ENCODE measurements around the gene TRIM46.
"Not testable (repeated sequence)": the region's sequence is repeated elsewhere in the genome, so short reads cannot be mapped to it uniquely, and the experiment has no call there.

TRIM46 gene

DNA sequence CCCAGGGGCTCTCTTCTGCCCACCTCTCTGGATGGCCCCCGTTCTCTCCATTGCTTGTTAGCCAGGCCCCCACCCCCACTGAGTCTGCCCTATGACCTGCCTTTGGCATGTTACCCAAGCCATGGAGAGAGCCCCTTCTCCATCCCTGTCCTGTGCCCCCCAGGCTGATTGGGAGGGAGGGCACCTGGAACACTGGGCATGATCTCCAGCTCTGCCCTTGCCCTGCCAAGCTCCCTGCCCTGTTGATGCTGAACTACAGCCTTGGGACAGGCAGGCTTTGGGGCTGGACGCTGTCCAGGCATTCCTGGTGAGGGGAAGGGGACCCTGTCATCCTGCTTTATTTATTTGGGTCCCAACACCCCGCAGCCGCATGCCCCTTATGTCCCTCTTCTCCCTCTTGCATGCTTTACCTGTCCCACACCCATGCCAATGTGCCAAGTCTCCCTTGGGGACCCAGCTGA lies 10.7 kb downstream of the TRIM46 start:
- Histone ChIP-seq H3K36me3 (ENCODE audit: insufficient read depth, low read length) (peaks cover 28% of the 10 kb centered on the region), H3K9me3 (ENCODE audit: insufficient read depth, low read depth, low read length) (no peaks in the 10 kb centered on the region), H3K4me1 (ENCODE audit: insufficient read depth, low read length) (peaks cover 6% of the 10 kb centered on the region), H3K4me3 (ENCODE audit: low read length) (no peak overlapping the region), H3K27ac (ENCODE audit: low read depth, low read length) (no peak overlapping the region), H3K27me3 (ENCODE audit: insufficient read depth, low read length) (no peaks in the 10 kb centered on the region), H3K9ac (ENCODE audit: low read depth, low read length) (no peak overlapping the region)
- 94% methylated on average over 4 of the region's 4 CpGs for WGBS

DNA sequence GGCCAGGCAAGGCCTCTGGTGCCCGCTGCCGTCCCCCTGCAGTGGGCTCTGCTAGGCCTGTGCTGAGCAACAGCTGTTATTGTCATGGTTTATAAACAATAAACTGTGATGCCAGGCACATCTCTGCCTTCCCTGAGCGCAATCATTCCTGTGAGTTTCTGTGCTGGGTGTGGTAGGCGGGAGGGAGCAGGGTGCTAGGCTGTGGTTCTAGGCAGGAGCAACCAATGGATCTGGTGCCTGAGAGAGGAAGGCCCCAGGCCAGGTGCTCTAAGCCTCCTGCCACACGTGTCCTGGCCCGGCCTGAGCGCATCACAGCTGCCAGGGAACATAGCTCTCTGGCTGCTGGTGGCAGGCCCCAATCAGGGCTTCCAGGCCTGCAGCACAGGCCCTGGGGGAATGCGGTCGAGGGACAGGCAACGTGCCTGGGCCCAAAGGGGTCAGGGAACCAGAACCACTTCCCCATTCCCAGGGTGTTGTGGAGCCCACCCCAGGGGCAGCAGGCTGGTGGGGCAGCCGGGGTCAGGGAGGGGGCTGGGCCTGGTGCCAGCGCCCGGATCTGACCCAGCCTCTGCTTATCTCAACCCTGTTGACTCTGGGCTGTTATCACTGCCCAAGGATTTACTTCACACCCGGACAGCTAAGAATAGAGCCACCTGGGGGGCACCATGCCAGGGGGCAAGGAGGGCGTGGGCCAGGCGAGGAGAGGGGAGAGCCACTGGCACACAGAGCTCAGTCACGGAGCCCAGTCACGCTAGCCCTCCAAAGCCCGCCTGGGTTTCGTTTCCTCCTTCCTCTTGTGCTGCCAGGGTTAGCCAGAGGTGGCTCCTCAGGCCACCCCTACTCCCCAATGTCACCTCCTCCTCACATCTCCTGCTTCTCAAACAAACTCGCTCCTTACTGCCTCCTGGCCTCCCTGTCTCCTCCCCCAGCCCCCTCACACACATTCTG lies 11.5 kb downstream of the TRIM46 start:
- peaks cover 6% of the 10 kb centered on the region for H3K4me1 ChIP-seq (ENCODE audit: insufficient read depth, low read length)
- no peaks in the 10 kb centered on the region for H3K27me3 ChIP-seq (ENCODE audit: insufficient read depth, low read length)
- no peaks in the 10 kb centered on the region for H3K9me3 ChIP-seq (ENCODE audit: insufficient read depth, low read depth, low read length)
- no peak overlapping the region for H3K9ac ChIP-seq (ENCODE audit: low read depth, low read length)
- H3K27ac ChIP-seq (ENCODE audit: low read depth, low read length) = no peak overlapping the region
- H3K36me3 ChIP-seq (ENCODE audit: insufficient read depth, low read length) = peaks cover 21% of the 10 kb centered on the region
- WGBS = 89% methylated on average over 21 of the region's 21 CpGs
- H3K4me3 ChIP-seq (ENCODE audit: low read length) = no peak overlapping the region

GRCh38 chr1:155185783-155186066 lies 12.1 kb downstream of the TRIM46 start:
- Histone ChIP-seq H3K27me3 (ENCODE audit: insufficient read depth, low read length) (no peaks in the 10 kb centered on the region), H3K4me1 (ENCODE audit: insufficient read depth, low read length) (peaks cover 6% of the 10 kb centered on the region), H3K9me3 (ENCODE audit: insufficient read depth, low read depth, low read length) (no peaks in the 10 kb centered on the region), H3K9ac (ENCODE audit: low read depth, low read length) (no peak overlapping the region), H3K27ac (ENCODE audit: low read depth, low read length) (no peak overlapping the region), H3K4me3 (ENCODE audit: low read length) (no peak overlapping the region), H3K36me3 (ENCODE audit: insufficient read depth, low read length) (peaks cover 21% of the 10 kb centered on the region; the same call in 1 of the 2 replicates)
- 88% methylated on average over 6 of the region's 6 CpGs for WGBS

- Histone ChIP-seq H3K36me3 (ENCODE audit: insufficient read depth, low read length) (peaks cover 17% of the 10 kb centered on the region; the same call in 1 of the 2 replicates), H3K4me3 (ENCODE audit: low read length) (no peak overlapping the region), H3K27me3 (ENCODE audit: insufficient read depth, low read length) (no peaks in the 10 kb centered on the region), H3K9me3 (ENCODE audit: insufficient read depth, low read depth, low read length) (no peaks in the 10 kb centered on the region), H3K9ac (ENCODE audit: low read depth, low read length) (no peak overlapping the region), H3K4me1 (ENCODE audit: insufficient read depth, low read length) (peaks cover 6% of the 10 kb centered on the region), H3K27ac (ENCODE audit: low read depth, low read length) (no peak overlapping the region)
- WGBS = 90% methylated on average over 5 of the region's 8 CpGs
Measured at GRCh38 chr1:155186067-155186793, 12.6 kb downstream of the TRIM46 start.

DNA sequence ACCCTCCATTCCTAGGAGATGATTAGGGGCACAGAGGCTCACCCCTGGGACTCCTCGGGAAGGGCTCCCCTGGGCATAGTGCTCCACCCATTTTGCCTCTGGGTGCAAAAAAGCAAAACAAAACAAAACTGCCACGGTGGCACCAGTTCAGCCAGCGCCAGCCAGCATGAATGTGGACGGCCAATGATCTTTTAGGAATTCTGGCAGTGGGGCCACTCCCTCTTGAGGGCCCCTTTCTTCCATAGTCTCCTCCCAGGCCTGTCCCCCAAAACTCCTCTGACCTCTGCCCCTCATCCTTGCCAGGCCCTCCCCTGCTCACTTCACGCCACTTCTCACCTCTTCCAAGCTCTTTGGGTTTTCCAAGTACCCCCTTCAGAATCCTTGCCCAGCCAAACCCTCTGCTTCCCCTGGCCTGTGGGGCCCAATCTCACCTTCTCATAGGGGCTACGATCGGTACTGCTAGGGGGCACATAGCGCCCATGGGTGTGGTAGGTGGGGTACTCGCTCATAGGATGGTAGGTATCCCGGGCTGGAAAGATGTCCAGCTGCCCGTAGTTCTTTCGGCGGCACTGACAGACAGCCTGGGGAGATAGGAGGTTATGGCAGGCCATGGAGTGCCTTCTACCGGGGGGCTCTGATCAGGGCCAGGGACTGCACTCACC lies 13.3 kb downstream of the TRIM46 start:
- H3K4me3 ChIP-seq (ENCODE audit: low read length) = no peak overlapping the region
- no peaks in the 10 kb centered on the region for H3K9me3 ChIP-seq (ENCODE audit: insufficient read depth, low read depth, low read length)
- H3K36me3 ChIP-seq (ENCODE audit: insufficient read depth, low read length) = peaks cover 10% of the 10 kb centered on the region; the same call in 1 of the 2 replicates
- H3K27ac ChIP-seq (ENCODE audit: low read depth, low read length) = no peak overlapping the region
- no peak overlapping the region for H3K9ac ChIP-seq (ENCODE audit: low read depth, low read length)
- no peaks in the 10 kb centered on the region for H3K27me3 ChIP-seq (ENCODE audit: insufficient read depth, low read length)
- peaks cover 6% of the 10 kb centered on the region for H3K4me1 ChIP-seq (ENCODE audit: insufficient read depth, low read length)
- 89% methylated on average over 14 of the region's 14 CpGs for WGBS

GRCh38 chr1:155187456-155187891 lies 13.8 kb downstream of the TRIM46 start:
- WGBS = 89% methylated on average over 16 of the region's 16 CpGs
- Histone ChIP-seq H3K4me1 (ENCODE audit: insufficient read depth, low read length) (peaks cover 10% of the 10 kb centered on the region), H3K9ac (ENCODE audit: low read depth, low read length) (no peak overlapping the region), H3K27ac (ENCODE audit: low read depth, low read length) (no peak overlapping the region), H3K27me3 (ENCODE audit: insufficient read depth, low read length) (no peaks in the 10 kb centered on the region), H3K9me3 (ENCODE audit: insufficient read depth, low read depth, low read length) (no peaks in the 10 kb centered on the region), H3K4me3 (ENCODE audit: low read length) (no peak overlapping the region), H3K36me3 (ENCODE audit: insufficient read depth, low read length) (peaks cover 6% of the 10 kb centered on the region; the same call in 1 of the 2 replicates)

GRCh38 chr1:155188268-155188667 lies 14.6 kb downstream of the TRIM46 start:
- H3K9me3 ChIP-seq (ENCODE audit: insufficient read depth, low read depth, low read length) = no peaks in the 10 kb centered on the region
- no peak overlapping the region for H3K4me3 ChIP-seq (ENCODE audit: low read length)
- H3K27ac ChIP-seq (ENCODE audit: low read depth, low read length) = no peak overlapping the region
- peaks cover 13% of the 10 kb centered on the region for H3K4me1 ChIP-seq (ENCODE audit: insufficient read depth, low read length)
- WGBS = 91% methylated on average over 14 of the region's 14 CpGs
- H3K27me3 ChIP-seq (ENCODE audit: insufficient read depth, low read length) = no peaks in the 10 kb centered on the region
- H3K36me3 ChIP-seq (ENCODE audit: insufficient read depth, low read length) = peaks cover 6% of the 10 kb centered on the region; the same call in 1 of the 2 replicates
- H3K9ac ChIP-seq (ENCODE audit: low read depth, low read length) = no peak overlapping the region

DNA sequence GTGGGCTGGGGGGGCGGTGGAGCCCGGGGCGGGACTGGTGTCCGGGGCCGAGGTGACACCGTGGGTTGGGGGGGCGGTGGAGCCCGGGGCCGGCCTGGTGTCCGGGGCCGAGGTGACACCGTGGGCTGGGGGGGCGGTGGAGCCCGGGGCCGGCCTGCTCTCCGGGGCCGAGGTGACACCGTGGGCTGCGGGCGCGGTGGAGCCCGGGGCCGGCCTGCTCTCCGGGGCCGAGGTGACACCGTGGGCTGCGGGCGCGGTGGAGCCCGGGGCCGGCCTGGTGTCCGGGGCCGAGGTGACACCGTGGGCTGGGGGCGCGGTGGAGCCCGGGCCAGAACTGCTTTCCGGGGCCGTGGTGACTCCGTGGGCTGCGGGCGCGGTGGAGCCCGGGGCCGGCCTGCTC lies 16.3 kb downstream of the TRIM46 start:
- WGBS = 98% methylated on average over 22 of the region's 45 CpGs
- not testable (repeated sequence) for H3K36me3 ChIP-seq (ENCODE audit: insufficient read depth, low read length); H3K4me3 ChIP-seq (ENCODE audit: low read length); H3K27ac ChIP-seq (ENCODE audit: low read depth, low read length); H3K9me3 ChIP-seq (ENCODE audit: insufficient read depth, low read depth, low read length); H3K9ac ChIP-seq (ENCODE audit: low read depth, low read length); H3K27me3 ChIP-seq (ENCODE audit: insufficient read depth, low read length)
- peaks cover 13% of the 10 kb centered on the region for H3K4me1 ChIP-seq (ENCODE audit: insufficient read depth, low read length)

DNA sequence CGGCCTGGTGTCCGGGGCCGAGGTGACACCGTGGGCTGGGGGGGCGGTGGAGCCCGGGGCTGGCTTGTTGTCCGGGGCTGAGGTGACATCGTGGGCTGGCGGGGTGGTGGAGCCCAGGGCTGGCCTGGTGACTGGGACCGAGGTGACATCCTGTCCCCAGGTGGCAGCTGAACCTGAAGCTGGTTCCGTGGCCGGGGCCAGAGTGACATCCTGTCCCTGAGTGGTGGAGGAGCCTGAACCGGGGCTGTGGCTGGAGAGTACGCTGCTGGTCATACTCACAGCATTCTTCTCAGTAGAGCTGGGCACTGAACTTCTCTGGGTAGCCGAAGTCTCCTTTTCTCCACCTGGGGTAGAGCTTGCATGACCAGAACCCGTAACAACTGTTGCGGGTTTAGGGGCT lies 18.3 kb downstream of the TRIM46 start:
- H3K4me3 ChIP-seq (ENCODE audit: low read length) = no peak overlapping the region
- no peaks in the 10 kb centered on the region for H3K27me3 ChIP-seq (ENCODE audit: insufficient read depth, low read length)
- peaks cover 6% of the 10 kb centered on the region for H3K36me3 ChIP-seq (ENCODE audit: insufficient read depth, low read length)
- no peak overlapping the region for H3K27ac ChIP-seq (ENCODE audit: low read depth, low read length)
- 90% methylated on average over 17 of the region's 17 CpGs for WGBS
- H3K9me3 ChIP-seq (ENCODE audit: insufficient read depth, low read depth, low read length) = no peaks in the 10 kb centered on the region
- H3K4me1 ChIP-seq (ENCODE audit: insufficient read depth, low read length) = peaks cover 13% of the 10 kb centered on the region
- H3K9ac ChIP-seq (ENCODE audit: low read depth, low read length) = no peak overlapping the region

GRCh38 chr1:155192346-155193274 lies 19.0 kb downstream of the TRIM46 start:
- Histone ChIP-seq H3K4me1 (ENCODE audit: insufficient read depth, low read length) (peaks cover 20% of the 10 kb centered on the region), H3K9me3 (ENCODE audit: insufficient read depth, low read depth, low read length) (no peaks in the 10 kb centered on the region), H3K4me3 (ENCODE audit: low read length) (peak overlapping the region; percentile 98), H3K27me3 (ENCODE audit: insufficient read depth, low read length) (no peaks in the 10 kb centered on the region), H3K27ac (ENCODE audit: low read depth, low read length) (peak overlapping the region; percentile 100), H3K9ac (ENCODE audit: low read depth, low read length) (peak overlapping the region; percentile 96), H3K36me3 (ENCODE audit: insufficient read depth, low read length) (peaks cover 13% of the 10 kb centered on the region)
- 40% methylated on average over 13 of the region's 20 CpGs for WGBS
